Measurements from ENCODE around the gene ABCG4. TPM values are rescaled to one million over a fixed set of nuclear protein-coding genes. Genes with fewer than 3 reads are reported as not detected.
A peak's percentile ranks its signal among the peaks of the same experiment; 100 is the strongest.
"Not testable (repeated sequence)": the region's sequence is repeated elsewhere in the genome, so short reads cannot be mapped to it uniquely, and the experiment has no call there.

The ABCG4 gene
- total RNA-seq, 1 donor from 2014 or later, result 1.5 TPM

DNA sequence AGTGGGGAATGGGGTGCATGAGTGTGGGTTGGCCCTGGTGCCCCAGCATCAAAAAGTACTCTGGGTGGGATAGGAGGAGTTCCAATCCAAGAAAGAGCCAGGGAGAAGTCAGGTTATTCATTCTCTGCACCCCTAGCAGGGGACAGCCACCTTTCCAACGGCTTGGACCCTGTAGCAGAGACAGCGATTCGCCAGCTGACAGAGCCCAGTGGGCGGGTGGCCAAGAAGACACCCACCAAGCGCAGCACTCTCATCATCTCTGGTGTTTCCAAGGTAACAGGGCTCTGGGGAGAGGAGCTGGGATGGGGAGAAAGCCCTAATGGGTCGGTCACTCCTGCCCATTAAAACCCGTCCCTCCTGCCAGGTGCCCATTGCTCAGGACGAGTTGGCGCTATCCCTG, 35.1 kb upstream of the ABCG4 start:
- no peak for ATAC-seq (ENCODE audit: poor library complexity)
- no peak for DNase-seq
- intact Hi-C loops (cut with DNase I), result no loop called here

GRCh38 chr11:119114351-119114750, 34.5 kb upstream of the ABCG4 start:
- intact Hi-C loops (cut with DNase I), result no loop called here
- no peak for ATAC-seq (ENCODE audit: poor library complexity)
- DNase-seq, result no peak

DNA sequence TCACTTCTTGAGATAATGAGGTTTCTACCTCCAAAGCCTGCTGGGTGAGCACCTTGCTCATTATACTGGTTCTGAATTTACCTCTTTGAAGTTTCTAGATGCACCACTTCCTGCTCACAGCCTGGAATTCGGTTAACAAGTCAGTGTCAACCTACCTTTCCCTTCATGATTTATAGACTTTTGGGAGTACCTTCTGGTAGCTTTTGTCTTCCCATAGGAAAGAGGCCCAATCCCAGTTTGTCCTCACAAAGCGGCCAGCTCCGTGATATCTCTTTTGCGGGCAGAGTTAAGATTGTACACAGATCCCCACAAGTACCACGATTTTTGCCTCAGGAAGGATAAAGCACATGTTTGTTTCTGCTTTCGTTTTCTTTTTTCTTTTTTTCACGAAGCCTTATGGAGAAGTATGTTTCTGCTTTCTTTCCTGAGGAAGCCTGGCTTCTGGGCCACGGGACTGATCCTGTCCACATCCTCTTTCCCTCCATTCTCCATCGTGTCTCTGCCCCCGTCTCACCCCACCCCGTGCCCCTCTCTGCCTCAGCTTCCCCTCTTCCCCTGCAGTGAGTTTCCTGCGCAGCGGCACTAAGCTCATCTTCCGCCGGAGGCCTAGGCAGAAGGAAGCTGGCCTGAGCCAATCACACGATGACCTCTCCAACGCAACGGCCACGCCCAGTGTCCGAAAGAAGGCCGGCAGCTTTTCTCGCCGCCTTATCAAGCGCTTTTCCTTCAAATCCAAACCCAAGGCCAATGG, 33.2 kb upstream of the ABCG4 start:
- DNase-seq (peak; percentile 77), ATAC-seq (ENCODE audit: poor library complexity) (peak; percentile 53)
- intact Hi-C loops (cut with DNase I), result no loop called here

- DNase-seq, result no peak
- no peak for ATAC-seq (ENCODE audit: poor library complexity)
- intact Hi-C loops (cut with DNase I), result no loop called here
These were observed 32.6 kb upstream of the ABCG4 start for GRCh38 chr11:119116235-119116594.

DNA sequence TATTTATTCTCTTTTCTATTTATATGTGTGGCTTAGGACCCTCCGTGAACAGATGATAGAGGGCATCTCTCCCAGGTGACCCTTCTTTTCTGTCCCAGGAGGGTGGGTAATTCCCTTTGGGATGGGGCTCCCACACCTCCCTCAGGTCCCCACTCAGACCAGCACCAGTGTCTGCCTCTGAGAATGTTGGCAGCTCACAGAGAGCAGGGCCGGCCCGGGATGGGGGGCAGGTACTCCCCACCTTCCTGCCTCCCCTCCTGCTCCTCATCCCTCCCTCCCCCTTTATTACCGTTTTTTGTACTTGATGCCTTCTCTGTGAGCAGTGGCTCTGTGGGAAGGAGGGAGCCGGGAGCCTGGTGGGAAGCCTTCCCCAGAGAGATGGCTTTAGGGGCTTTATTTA, 32.3 kb upstream of the ABCG4 start:
- intact Hi-C loops (cut with DNase I), result no loop called here
- ATAC-seq (ENCODE audit: poor library complexity), result no peak
- no peak for DNase-seq

- DNase-seq (no peak), ATAC-seq (ENCODE audit: poor library complexity) (no peak)
- intact Hi-C loops (cut with DNase I), result no loop called here
These were observed 31.7 kb upstream of the ABCG4 start for GRCh38 chr11:119117004-119117706.

DNA sequence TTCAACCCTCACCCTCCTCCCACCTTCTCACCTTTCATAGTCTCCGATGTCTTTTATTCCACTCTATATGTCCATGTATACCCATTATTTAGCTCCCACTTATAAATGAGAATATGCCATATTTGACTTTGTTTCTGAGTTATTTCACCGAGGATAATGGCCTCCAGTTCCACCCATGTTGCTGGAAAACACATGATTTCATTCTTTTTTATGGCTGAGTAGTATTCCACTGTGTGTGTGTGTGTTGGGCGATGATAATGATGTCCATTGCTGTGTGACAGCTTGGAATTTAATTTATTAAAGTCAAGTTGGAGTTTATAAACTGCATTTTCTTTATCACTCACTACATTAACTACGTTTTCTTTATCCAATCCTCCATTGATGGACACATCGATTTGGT, 30.6 kb upstream of the ABCG4 start:
- ATAC-seq (ENCODE audit: poor library complexity), result no peak
- no peak for DNase-seq
- intact Hi-C loops (cut with DNase I), result no loop called here

GRCh38 chr11:119118946-119119345, 29.9 kb upstream of the ABCG4 start:
- intact Hi-C loops (cut with DNase I), result no loop called here
- DNase-seq (no peak), ATAC-seq (ENCODE audit: poor library complexity) (no peak)

GRCh38 chr11:119120639-119121007, 28.2 kb upstream of the ABCG4 start:
- no peak for DNase-seq
- intact Hi-C loops (cut with DNase I), result no loop called here
- ATAC-seq (ENCODE audit: poor library complexity), result no peak

DNA sequence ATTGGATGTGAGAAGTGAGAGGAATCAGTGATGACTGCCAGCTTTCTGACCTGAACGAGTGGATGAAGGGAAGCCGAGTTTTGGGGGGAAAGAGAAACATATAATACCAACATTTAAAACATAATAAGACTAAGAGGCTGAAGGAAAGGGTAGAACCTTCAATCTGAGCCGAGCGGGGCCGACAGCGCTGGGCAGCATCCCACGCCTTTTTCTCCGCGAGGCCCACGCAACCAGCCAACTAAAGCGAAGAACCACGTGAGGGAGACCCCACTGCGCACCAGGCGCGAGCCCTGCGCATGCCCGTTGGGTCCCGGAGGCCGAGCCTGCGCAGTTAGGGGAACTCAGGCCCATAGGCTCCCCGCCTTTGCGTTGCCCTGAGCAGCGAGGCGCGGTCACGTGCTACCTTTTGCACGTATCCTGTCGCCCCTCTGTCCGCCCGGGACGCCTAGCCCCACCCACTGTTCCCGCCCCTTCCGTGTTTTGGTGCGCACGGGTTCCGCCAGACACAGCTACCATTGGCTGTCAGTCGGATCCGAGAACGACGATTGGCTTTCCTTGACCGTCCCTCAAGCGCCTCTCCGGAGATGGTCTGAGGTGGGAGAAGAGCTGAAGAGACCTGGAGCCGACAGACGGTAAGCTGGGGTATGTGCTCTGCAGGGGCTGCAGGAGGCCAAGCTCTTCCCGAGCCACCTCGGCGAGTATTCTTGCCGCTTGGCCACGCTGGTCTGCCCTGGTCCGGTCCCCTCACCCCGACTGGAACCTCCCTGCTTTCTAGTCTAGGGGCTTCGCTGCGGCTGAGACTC, 27.6 kb upstream of the ABCG4 start, which contains the start of gene HINFP:
Gene HINFP, plus strand, starts transcription at position 573 of the 803 bp plus-strand sequence. CDS start 5,365 bp downstream, outside the sequence.
- intact Hi-C loops (cut with DNase I), result no loop called here
- DNase-seq (peak; percentile 100), ATAC-seq (ENCODE audit: poor library complexity) (peak; percentile 100)

- ATAC-seq (ENCODE audit: poor library complexity) (no peak), DNase-seq (no peak)
- intact Hi-C loops (cut with DNase I), result no loop called here
These were observed 27.1 kb upstream of the ABCG4 start for GRCh38 chr11:119121811-119122124.

GRCh38 chr11:119125821-119126220, 23.0 kb upstream of the ABCG4 start:
- ATAC-seq (ENCODE audit: poor library complexity) (no peak), DNase-seq (no peak)
- intact Hi-C loops (cut with DNase I), result no loop called here

DNA sequence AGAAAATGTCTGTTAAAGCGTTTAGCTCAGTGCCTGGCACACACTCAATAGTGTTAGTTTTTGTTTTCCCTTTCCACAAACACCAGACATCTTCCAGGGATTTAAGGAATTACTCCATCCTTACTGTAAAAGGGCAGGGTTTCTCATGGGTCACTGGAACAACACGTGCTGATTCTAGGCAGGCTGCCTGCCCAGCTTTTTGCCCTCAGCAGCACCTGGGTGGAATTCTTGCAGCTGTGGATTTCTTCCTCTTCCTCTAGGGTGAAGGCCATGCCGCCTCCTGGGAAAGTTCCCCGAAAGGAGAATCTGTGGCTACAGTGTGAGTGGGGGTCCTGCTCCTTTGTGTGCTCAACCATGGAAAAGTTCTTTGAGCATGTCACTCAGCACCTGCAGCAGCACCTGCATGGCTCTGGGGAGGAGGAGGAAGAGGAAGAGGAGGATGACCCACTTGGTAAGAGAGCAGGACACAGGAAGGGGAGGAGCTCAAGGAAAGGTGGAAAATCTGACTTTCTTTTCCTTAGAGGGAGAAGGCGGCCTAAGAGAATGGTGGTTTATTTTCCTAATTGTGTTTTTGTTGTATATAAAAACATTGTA, 22.1 kb upstream of the ABCG4 start:
- DNase-seq (no peak), ATAC-seq (ENCODE audit: poor library complexity) (no peak)
- intact Hi-C loops (cut with DNase I), result no loop called here

DNA sequence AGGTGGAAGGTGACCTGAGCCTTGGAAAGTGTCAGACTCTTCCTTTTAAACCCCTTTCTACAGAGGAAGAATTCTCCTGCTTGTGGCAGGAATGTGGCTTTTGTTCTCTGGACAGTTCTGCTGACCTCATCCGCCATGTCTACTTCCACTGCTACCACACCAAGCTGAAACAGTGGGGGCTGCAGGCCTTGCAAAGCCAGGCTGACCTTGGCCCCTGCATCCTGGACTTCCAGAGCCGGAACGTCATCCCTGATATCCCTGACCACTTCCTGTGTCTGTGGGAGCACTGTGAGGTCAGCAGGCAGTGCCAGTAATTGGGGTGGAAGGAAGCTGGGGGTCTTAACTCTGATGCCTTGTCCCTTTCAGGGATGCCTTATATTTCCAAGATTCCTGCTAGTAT, 18.2 kb upstream of the ABCG4 start:
- ATAC-seq (ENCODE audit: poor library complexity), result no peak
- intact Hi-C loops (cut with DNase I), result no loop called here

GRCh38 chr11:119134389-119134978, 14.4 kb upstream of the ABCG4 start:
- intact Hi-C loops (cut with DNase I), result no loop called here
- peak; percentile 23 for DNase-seq
- peak; percentile 34 for ATAC-seq (ENCODE audit: poor library complexity)

More for the DNA sequence above, 18.2 kb upstream of the ABCG4 start:
- no peak for DNase-seq

DNA sequence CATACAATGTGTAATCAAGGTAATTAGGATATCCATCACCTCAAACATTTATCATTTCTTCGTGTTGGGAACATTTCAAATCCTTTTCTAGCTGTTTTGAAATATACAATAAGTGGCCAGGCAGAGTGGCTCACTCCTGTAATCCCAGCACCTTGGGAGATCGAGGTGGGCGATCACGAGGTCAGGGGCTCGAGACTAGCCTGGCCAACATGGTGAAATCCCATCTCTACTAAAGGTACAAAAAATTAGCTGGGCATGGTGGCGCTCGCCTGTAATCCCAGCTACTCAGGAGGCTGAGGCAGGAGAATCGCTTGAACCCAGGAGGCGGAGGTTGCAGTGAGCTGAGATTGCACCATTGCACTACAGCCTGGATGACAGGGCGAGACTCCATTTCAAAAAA, 9.6 kb upstream of the ABCG4 start:
- ATAC-seq (ENCODE audit: poor library complexity); DNase-seq; intact Hi-C loops (cut with DNase I): not testable (repeated sequence)

DNA sequence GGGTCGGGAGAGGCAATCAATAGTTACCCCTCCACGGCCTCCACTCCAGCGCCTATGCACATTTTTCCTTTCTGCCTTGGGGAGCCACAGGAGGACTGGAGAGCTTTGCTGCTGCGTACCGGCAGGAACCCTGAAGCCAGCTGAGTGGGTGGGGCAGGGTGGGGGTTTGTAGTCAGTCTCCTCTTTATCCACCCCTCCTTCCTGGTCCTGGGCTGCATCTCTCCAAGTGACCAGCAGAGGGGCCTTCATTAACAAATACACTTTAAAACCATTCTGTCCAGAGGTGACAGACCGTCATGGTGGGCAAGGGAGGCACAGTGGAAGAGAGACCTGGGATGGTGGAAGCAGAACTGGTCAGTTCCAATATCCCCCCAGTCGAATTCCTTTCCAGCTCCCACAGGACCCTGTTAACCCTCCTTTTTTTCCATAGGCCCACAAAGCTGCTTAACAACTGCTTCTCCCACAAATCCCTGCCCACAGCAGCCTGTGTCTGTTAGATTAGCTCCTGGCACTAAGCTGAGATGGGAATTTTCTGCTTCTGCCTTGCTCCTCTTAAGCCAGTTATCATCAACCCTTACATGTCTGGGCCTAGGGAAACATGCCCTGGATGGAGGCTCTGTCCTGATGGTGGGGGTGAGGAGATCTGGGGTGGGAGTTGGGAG, 3.9 kb upstream of the ABCG4 start:
- intact Hi-C loops (cut with DNase I), result loop anchor here (5.0 to 10.0 kb wide), 2 partner anchors 52 to 180 kb away; no protein-coding TSS in a partner anchor
- DNase-seq (peak; percentile 66), ATAC-seq (ENCODE audit: poor library complexity) (peak; percentile 87)

- ATAC-seq (ENCODE audit: poor library complexity) (no peak), DNase-seq (no peak)
- intact Hi-C loops (cut with DNase I), result loop anchor here (5.0 to 10.0 kb wide), 2 partner anchors 52 to 179 kb away; no protein-coding TSS in a partner anchor
These were observed 3.3 kb upstream of the ABCG4 start for GRCh38 chr11:119145551-119145950.
